Heart right ventricle (tissue), 16 donors: Measurements from ENCODE around the gene HNRNPM. TPM values are rescaled to one million over a fixed set of nuclear protein-coding genes. Genes with fewer than 3 reads are reported as not detected.

Source experiments
- ATAC-seq, 8 donors: fragments of 200-7000 bp; cut with Tn5 transposase; one replicate each; pipeline ENCODE4 v1.9.1; 2020; ENCODE audit warnings: mild to moderate bottlenecking in 8 of 8, moderate library complexity in 8 of 8, moderate number of reproducible peaks in 1 of 8
- DNase-seq, 2 donors: peaks; one replicate each; pipeline ENCODE4 v3.0.0-alpha.2; 2020
- H3K27ac ChIP-seq, 10 donors: fragments of 200-600 bp; sonication (generic) in 2 of 10; one replicate each; pipeline versions ENCODE4 v1.5.0 to v1.8.0; 2020 to 2022; ENCODE audit warnings: mild to moderate bottlenecking in 3 of 10
- H3K27me3 ChIP-seq, 7 donors: fragments of 200-600 bp; one replicate each; pipeline ENCODE4 v1.8.0; 2021 to 2022; ENCODE audit warnings: mild to moderate bottlenecking in 2 of 7
- H3K36me3 ChIP-seq, 9 donors: fragments of 200-600 bp; sonication (generic) in 1 of 9; one replicate each; pipeline versions ENCODE4 v1.5.0 to v1.8.0; 2020 to 2022; ENCODE audit warnings: mild to moderate bottlenecking in 2 of 9
- H3K4me1 ChIP-seq, 9 donors: fragments of 200-600 bp; sonication (generic) in 1 of 9; one replicate each; pipeline versions ENCODE4 v1.5.0 to v1.8.0; 2020 to 2022; ENCODE audit warnings: mild to moderate bottlenecking in 4 of 9
- H3K4me3 ChIP-seq, 10 donors: fragments of 200-600 bp; sonication (generic) in 2 of 10; one replicate each; pipeline versions ENCODE4 v1.5.0 to v1.8.0; 2020 to 2022; ENCODE audit warnings: mild to moderate bottlenecking in 7 of 10, moderate library complexity in 2 of 10
- H3K9me3 ChIP-seq, 11 donors: fragments of 200-600 bp in 10 of 11; sonication (generic) in 2 of 11; one replicate each; pipeline versions ENCODE4 v1.5.0 to v1.8.0; 2013 to 2022; ENCODE audit warnings: mild to moderate bottlenecking in 2 of 11, control low read depth in 1 of 11, moderate library complexity in 1 of 11
- CTCF ChIP-seq, 9 donors: fragments of 200-600 bp; sonication (generic) in 2 of 9; IDR thresholded peaks; one replicate each; pipeline versions ENCODE4 v1.5.0 to v1.8.0; 2021 to 2022; ENCODE audit warnings: antibody characterized with exemption in 9 of 9, mild to moderate bottlenecking in 5 of 9, moderate library complexity in 1 of 9
- WGBS, 2 donors: extraction: QIAGEN DNeasy Blood & Tissue Kit; methylation state at CpG; one replicate each; pipeline ENCODE4 v1.1.7; 2013; ENCODE audit warnings: inconsistent platforms in 1 of 2; 5-methylcytosine and 5-hydroxymethylcytosine counted together
- intact Hi-C, 10 donors: fragments of 100-400 bp; cut with DNase I; formaldehyde crosslinking; loops; one replicate each; pipeline versions ENCODE4 v1.11.1 to v1.14.2; 2022
- polyA plus RNA-seq, 2 donors: library from polyadenylated mRNA; stranded (reverse); fragments of 200-250 nt; gene quantifications; one replicate each; pipeline ENCODE4 v1.2.3, GENCODE V29; 2013
- total RNA-seq, 10 donors: library from RNA; stranded (reverse); fragmentation: NEBNext Ultra II Directional in 3 of 10; extraction: Animal tissue kit (Norgen Biotek cat#: 25700) in 3 of 10; gene quantifications; one replicate each; pipeline versions ENCODE4 v1.2.1 to v1.2.4, GENCODE V29; 2021 to 2023
- donor health status: Arrhythmogenic right ventricular cardiomyopathy.
- donor health status: ischemic (EF 13 %, LVEDD 7.1; RV severe dilation, severe dysfunction).
- donor health status: healthy with polysubstance abuse.
- donor health status: DM: no; HTN: yes; CAD: no.
- donor health status: DM: no; HTN: no; CAD: no.
- donor health status: ischemic (EF 25% LVEDD 6.9; RV normal size, moderate dysfunction).
- donor health status: ischemic (EF 25% LVEDD 5.7; RV mildly dilated, moderate dysfunction).
- donor health status: healthy.
- donor health status: DM: yes; HTN: yes; CAD: no.
- donor health status: Ischemic cardiomyopathy.
- donor health status: ischemic (EF 35%, LVEDD 5.7; RV mildly dilated, moderate dysfunction).
- donor health status: nonischemic (EF 11% LVEDD 7.7; RV severe dilation, severe dysfunction).
- donor health status: DM: yes; HTN: yes; CAD: no.
- donor health status: PGD.
- donor health status: ischemic (EF 29% LVEDD 5.4; RV normal size, mild dysfunction).
- donor health status: nonischemic (EF 23%, LVEDD 6.1; RV moderate dilation, normal function).

The HNRNPM gene
- total and polyA plus RNA-seq, 12 donors: 48.5 to 127 (median 93.9) TPM

GRCh38 chr19:8446061-8446709 is 1.4 kb downstream of the HNRNPM start:
- Histone ChIP-seq H3K9me3 (no peaks in the 10 kb centered on the region), H3K27ac (peak overlapping the region in 9 of 10 donors; percentile 10 to 99 (median 97)), H3K36me3 (peaks cover 0 to 32% (median 0%) of the 10 kb centered on the region in 9 donors), H3K27me3 (no peaks in the 10 kb centered on the region), H3K4me3 (peak overlapping the region; percentile 81 to 99 (median 90)), H3K4me1 (peaks cover 28 to 61% (median 55%) of the 10 kb centered on the region in 9 donors)
- intact Hi-C loops: loop anchor here in 3 of 10 donors (5.0 to 10.0 kb wide), 2 partner anchors 34 to 59 kb away; partner anchors contain the start of genes MARCHF2 (in 2 of the 3) and PRAM1 (in 1 of the 3)
- DNase-seq (no peak), ATAC-seq (no peak)
- TF ChIP-seq CTCF (IDR thresholded peaks at IDR 0.05): no peak
- 21 to 24% methylated on average over 16 of the region's 16 CpGs for WGBS, 2 donors

GRCh38 chr19:8449830-8450229 is 5.1 kb downstream of the HNRNPM start:
- WGBS, 2 donors: 66 to 68% methylated on average over 7 to 8 of the region's 8 CpGs
- no peaks in the 10 kb centered on the region for H3K27me3 ChIP-seq
- DNase-seq (no peak), ATAC-seq (no peak)
- H3K27ac ChIP-seq: peak overlapping the region in 1 of 10 donors; percentile 18
- no peaks in the 10 kb centered on the region for H3K9me3 ChIP-seq
- intact Hi-C loops: loop anchor here in 4 of 10 donors (5.0 to 10.0 kb wide), 2 partner anchors 38 to 55 kb away; partner anchors contain the start of genes MARCHF2 (in 3 of the 4) and PRAM1 (in 1 of the 4)
- peaks cover 0 to 63% (median 9%) of the 10 kb centered on the region in 9 donors for H3K36me3 ChIP-seq
- H3K4me1 ChIP-seq: peaks cover 38 to 92% (median 86%) of the 10 kb centered on the region in 9 donors
- no peak for TF ChIP-seq CTCF (IDR thresholded peaks at IDR 0.05)
- no peak overlapping the region for H3K4me3 ChIP-seq

GRCh38 chr19:8451377-8451776 is 6.6 kb downstream of the HNRNPM start:
- no peak for DNase-seq
- Histone ChIP-seq H3K4me3 (no peak overlapping the region), H3K36me3 (peaks cover 0 to 77% (median 9%) of the 10 kb centered on the region in 9 donors), H3K9me3 (no peaks in the 10 kb centered on the region), H3K4me1 (peaks cover 31 to 98% (median 85%) of the 10 kb centered on the region in 9 donors), H3K27me3 (no peaks in the 10 kb centered on the region), H3K27ac (peak overlapping the region in 1 of 10 donors; percentile 14)
- no peak for ATAC-seq
- TF ChIP-seq CTCF (IDR thresholded peaks at IDR 0.05): no peak
- intact Hi-C loops: loop anchor here in 1 of 10 donors (5.0 kb wide), 1 partner anchor 39 kb away; the partner anchor contains the start of gene MARCHF2
- WGBS, 2 donors: 61 to 65% methylated on average over 6 of the region's 6 CpGs

GRCh38 chr19:8451885-8452284 is 7.1 kb downstream of the HNRNPM start:
- TF ChIP-seq CTCF (IDR thresholded peaks at IDR 0.05): no peak
- intact Hi-C loops: loop anchor here in 1 of 10 donors (5.0 kb wide), 1 partner anchor 40 kb away; the partner anchor contains the start of gene MARCHF2
- peak overlapping the region in 1 of 10 donors; percentile 14 for H3K27ac ChIP-seq
- no peaks in the 10 kb centered on the region for H3K27me3 ChIP-seq
- WGBS, 2 donors: 62 to 68% methylated on average over 3 of the region's 3 CpGs
- no peak for DNase-seq
- ATAC-seq: no peak
- no peak overlapping the region for H3K4me3 ChIP-seq
- H3K4me1 ChIP-seq: peaks cover 30 to 98% (median 85%) of the 10 kb centered on the region in 9 donors
- H3K36me3 ChIP-seq: peaks cover 0 to 77% (median 9%) of the 10 kb centered on the region in 9 donors
- H3K9me3 ChIP-seq: no peaks in the 10 kb centered on the region
